ENCODE results near the gene BSPRY. TPM values are rescaled to one million over a fixed set of nuclear protein-coding genes. Genes with fewer than 3 reads are reported as not detected.
A peak's percentile ranks its signal among the peaks of the same experiment; 100 is the strongest.

BSPRY gene
- total RNA-seq: not detected

DNA sequence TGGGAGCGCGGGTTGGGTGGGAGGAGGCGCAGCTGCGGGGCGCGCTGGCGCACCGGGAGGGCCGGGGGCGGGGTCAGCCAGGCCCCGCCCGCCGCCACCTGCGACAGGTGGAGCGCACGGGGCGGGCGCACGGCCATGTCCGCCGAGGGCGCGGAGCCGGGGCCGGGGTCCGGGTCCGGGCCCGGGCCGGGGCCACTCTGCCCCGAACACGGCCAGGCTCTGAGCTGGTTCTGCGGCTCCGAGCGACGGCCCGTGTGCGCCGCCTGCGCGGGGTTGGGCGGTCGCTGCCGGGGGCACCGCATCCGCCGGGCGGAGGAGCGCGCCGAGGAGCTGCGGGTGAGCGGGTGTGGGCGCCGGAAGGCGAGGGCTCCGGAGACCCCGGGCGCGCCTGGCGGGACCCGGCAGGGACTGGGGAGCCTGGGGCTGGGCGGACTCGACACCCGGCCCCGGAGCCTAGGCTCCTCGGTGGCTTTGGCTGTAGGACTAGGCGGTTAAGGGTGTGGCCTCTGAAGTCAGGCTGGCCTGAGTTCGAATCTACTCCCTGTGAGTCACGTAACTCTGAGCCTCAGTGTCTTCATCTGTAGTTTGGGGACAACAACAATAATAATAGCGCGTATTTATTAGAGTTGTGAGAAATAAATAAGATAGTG, at the start of gene BSPRY:
BSPRY (plus strand) TSS at position 97 of the 650 bp plus-strand sequence; CDS start at position 136, 39 bp downstream.
- DNase-seq: no peak

DNA sequence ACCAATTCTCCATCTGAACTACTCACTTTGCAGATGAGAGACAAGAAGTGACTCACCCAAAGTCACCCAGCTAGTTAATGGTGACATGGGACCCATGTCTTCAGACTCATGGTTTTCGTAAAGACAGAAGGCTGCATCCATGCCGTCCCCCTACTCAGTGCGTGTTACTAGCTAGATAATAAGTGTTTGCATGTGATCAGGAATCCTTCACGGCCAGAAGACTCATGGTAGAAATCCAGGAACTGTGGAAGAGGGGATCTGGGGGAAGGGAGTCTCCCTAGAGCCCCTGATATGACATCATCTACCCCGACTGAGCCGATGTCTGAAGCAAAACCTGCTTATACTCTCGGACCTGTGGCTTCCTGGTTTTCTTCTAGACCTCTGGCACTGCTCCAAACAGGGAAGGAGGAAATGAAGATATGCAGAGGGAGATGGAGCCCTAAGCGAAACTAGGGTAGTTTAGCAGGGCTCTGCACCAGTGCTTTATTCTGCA, 49.5 kb upstream of the BSPRY start:
- DNase-seq: no peak

DNA sequence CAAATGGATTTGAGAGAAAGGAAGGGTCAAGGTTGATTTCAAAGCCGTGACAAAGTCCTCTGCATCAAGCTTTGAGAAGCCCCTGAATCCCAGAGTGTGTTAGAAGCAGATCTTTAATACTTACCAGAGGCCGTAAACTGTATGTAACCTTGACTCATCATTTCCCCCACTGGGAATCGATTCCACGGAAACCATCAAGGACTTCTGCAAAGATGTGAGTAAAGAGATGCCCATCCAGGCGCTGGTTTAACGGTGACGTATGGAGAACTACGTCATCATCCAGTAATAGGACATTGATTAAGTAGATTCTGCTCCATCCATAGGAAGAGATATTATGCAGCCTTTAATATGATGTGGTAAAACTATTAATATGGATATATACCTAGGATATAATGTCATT, 47.8 kb upstream of the BSPRY start:
- no peak for DNase-seq

DNA sequence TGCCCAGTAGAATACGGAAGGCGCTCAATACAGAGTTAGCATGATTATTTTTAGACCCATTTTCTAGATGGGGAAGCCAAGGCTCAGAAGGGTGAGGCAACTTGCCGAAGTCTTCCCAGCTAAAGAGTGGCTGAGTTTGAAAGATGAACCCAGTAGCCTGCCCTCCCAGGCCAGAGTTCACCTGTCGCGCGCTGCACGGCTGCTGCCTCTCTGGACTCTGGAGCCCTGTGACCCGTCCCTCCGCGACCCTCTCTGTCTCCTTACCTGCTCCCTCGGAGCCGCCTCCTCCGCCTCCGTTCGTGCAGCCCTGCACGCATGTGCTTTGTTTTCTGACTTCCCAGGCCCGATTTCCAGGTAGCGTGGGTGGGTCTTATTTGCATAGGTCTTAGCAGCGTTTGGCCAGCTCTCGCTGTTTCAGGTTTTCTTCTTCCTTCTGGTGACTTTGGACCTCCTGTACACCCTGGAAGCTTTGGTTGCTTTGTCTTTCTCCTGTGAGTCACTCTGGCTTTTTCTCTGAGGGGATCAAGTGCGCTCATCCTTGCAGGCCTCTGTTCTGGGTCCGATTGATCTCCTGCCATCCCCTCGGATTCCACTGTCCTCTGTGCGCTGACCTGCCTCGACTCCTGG, 46.4 kb upstream of the BSPRY start, which contains the start of gene RNF183:
RNF183 (minus strand) TSS at position 585 of the 627 bp plus-strand sequence. CDS start 5,192 bp downstream, outside the sequence.
- no peak for DNase-seq

DNA sequence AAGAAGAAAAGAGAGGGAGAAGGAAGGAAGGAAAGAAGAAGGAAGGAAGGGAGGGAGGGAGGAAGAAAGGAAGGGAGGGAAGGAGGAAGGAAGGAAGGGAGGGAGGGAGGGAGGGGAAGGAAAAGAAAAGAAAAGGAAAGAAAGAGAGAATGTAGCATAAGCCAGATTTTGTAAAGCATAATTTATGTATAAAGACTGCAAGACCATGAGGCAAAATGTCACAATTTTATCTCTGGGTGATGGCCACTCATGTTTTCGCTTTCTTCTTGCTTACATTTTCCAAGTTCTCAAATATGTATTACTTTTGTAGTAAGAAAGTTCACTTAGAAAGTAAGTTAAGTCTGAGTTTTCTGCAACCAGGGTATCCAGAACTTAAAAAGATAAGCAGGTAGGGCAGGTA, 42.8 kb upstream of the BSPRY start:
- no peak for DNase-seq

DNA sequence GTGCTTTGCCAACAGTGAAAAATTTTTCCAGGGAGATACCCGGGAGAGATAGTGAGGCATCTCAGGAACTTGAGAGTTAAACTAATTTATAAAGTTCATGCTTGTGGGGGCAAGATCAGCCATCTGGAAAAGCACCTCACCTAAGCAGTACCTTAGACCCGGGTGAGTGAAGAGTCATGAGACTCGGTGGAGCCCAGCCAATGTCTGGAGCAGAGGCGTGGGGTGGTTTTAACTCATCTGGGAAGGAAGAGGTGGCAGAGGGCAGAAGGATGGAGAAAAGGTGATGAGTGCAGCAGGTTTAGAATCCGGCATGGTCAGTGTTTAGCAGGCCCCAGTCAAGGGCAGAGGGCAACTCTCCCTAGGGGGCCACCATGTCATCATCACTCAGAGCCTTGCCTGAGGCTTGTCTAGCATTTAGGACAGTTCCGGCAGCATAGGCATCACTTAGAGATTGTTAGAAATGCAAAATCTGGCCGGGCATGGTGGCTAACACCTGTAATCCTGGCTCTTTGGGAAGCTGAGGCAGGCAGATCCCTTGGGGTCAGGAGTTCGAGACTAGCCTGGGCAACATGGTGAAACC, 41.9 kb upstream of the BSPRY start:
- DNase-seq: no peak

DNA sequence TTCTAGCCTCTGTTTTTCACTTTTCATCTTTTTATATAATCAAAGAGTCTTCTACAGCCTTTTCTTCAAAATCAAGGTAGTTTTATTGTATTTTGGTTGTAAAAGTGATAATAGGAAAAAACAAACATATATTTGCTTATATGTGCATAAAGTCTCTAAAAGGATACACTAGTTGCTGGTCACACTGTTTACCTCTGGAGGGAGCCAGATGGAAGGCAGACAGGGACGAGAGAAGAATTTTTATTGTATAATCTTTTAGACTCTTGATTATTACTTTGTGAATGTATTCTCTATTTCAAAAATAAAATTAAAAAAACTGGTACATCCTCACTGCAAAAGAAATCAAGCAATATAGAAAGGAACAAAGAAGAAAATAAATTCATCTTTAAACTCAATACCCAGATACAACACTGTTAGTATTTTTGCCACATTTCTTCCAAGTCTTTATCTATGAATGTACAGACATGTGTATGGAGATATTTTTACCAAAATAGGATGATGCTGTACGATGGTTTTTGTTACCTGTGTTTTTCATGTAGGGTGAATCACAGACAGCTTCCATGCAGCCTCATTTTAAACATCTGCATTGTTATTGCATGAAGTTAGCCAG, 40.0 kb upstream of the BSPRY start:
- DNase-seq: no peak

DNA sequence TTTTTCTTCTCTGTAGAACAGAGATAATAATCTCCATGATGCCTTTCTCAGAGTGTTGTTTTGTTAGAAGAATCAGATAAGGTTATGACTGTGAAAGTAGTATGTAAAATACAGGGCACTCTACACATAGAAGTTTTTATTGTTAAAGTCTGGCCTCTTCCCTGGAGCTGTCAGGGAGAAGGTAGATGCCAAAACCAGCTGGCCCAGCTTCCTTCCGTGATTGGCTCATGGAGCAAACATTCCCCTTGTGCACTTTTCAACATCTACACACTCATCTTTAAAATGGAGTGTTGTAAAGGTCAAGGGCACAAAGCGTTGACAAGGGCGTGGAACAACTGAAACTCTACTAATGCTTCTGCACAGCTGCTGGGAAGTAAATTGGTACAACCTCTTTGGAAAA, 38.8 kb upstream of the BSPRY start:
- DNase-seq: no peak

DNA sequence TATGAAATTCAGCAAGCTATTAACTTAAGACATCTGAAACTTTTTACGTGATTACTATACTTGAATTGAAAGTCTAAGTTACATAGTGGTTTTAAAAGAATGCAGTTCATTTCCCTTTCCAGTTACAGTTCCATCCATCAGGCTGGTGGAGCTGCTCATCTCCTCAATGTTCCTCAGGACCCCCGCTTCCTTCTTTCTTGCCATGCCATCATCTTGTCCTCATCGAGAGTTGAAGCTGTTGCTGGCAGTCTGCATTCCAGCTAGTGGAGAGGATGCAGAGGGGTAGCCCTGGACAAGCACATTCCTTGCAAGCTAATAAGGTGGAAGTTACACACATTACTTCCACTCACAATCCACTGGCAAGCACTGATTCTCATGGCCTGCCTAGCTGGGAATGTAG, 37.4 kb upstream of the BSPRY start:
- no peak for DNase-seq

DNA sequence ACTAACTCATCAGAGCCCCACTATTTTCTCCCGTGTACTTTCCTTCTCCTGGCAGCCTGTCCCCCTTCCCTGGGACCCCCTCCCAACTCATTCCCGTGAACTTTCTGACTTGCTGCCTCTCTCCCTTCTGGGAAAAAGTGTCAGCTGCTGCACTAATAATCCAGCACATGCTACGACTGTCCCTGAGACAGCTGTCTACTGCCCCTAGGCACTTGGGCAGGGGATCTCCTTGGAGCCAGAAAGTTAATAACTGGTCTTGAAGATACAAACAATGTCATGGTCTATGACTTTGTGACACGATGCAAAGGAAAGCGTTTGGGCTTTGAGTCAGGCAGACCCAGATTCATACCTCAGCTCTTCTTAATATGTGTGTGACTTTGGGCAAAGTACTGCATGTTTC, 36.1 kb upstream of the BSPRY start:
- DNase-seq: no peak

DNA sequence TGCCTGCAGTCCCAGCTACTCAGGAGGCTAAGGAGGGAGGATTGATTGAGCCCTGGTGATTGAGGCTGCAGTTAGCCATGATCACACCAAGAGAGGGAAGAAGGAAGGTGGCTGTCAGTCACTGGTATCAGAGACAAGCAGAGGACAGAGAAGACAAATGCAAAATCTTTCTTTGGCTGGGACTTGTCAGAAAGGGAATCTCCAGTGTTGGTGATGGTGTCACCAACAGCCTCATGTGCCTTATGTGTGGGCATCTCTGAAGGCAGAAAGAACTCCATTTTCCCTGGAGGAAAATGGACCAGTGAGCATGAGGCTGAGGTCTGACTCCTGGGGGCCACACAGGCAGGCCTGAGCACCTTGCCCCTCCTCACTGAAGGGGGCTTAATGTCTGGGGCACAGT, 34.1 kb upstream of the BSPRY start:
- no peak for DNase-seq

DNA sequence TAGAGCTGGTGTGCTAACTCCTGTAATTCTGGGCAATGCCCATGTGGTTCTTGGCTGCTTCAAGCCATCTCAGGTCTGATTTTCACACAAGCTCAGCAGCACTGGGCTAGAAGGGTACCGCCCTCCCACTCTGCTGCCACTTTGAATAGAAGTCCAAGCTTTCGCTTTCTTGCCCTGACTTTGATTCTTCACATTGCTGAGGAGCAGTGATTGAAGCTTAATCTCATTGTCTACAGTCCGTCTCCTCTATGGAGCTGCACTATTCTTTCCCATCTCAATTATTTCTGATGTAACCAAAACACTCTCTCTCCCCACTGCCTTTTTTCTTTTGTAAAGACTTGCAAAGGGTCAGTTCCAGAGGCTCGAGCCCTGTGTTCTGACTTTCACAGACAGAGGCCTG, 33.3 kb upstream of the BSPRY start:
- no peak for DNase-seq

DNA sequence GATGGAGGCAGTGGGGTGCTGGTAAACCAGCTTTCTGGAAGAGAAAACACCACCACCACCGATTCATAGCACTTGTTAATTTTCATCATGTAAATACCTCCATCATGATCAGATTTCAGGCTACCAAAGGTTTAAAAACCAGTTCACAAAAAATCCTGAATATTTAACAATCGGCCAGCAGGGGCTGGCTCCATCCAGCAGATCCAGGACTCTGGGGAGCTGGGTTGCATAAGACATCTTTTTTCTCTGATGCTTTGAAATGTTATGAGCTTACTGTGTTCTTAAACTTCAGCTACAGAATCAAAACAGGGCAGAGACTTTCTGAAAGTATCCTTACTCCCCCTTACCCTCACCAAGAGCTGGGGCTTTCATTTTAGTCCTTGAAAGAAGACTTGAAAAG, 31.6 kb upstream of the BSPRY start:
- no peak for DNase-seq

DNA sequence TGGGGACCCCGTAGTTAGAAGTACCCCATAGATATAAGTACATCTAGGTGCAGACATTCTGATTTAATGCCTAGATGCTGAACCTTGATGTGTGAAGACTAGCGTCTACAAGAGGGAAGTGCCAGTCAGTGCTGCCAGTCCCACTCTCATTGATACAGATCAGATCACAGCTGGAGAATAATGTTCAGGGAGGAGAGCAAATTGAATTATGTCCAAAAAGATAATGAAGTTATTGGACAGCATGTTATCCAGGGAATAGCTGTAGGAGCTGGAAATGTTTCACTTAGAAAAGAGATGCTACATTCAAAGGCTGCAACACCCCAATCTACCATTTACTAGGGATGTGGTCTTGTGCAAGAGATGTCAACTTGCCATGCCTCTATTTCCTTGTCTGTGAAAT, 30.3 kb upstream of the BSPRY start:
- no peak for DNase-seq

DNA sequence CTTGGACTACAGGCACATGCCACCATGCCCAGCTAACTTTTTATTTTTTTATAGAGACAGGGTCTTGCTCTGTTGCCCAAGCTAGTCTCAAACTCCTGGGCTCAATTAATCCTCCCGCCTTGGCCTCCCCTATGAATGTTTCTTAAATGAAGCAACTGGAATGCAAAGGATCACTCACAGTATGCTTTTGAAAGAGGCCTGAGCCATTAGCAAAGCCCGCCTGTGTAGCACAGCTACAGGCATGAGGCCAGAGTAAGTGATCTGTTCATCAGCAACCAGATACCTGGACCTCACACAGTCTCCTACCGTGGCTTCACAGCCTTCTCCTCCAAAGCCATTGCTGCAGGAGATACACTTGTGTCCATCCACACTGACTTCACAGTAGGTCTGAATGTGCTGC, 29.3 kb upstream of the BSPRY start:
- no peak for DNase-seq

DNA sequence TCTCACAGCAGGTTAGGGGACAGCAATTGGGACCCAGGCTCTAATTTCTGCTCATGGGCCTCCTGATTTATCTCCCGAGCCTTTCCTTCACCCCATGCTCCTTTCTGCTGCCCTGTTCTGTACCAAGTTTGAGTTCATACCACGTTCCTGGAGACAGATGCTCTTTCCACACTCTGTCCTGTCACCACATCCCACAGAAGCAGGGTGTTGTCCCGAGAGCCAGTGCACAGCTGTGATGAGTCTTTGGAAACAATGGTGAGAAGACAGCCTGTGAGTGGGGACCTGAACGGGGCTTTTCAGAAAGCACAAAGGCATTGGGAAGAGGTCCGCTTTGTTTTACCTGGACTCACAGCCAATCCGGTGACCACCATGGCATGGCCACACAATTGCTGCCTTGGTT, 26.7 kb upstream of the BSPRY start:
- DNase-seq: no peak

DNA sequence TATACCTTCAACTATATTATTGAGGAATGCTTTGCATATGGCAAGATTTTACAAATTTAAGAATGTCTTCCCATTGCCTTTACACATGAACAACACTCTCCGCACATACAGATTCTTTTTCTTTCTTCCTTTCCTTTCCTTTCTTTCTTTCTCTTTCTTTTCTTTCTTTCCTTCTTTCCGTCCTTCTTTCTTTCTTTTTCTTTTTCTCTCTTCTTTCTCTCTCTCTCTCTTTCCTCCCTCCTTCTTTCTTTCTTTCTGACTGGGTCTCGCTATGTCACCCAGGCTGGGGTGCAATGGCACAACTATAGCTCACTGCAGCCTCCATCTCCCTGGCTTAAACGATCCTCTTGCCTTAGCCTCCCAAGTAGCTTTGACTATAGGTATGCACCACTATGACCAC, 23.1 kb upstream of the BSPRY start:
- DNase-seq: no peak

DNA sequence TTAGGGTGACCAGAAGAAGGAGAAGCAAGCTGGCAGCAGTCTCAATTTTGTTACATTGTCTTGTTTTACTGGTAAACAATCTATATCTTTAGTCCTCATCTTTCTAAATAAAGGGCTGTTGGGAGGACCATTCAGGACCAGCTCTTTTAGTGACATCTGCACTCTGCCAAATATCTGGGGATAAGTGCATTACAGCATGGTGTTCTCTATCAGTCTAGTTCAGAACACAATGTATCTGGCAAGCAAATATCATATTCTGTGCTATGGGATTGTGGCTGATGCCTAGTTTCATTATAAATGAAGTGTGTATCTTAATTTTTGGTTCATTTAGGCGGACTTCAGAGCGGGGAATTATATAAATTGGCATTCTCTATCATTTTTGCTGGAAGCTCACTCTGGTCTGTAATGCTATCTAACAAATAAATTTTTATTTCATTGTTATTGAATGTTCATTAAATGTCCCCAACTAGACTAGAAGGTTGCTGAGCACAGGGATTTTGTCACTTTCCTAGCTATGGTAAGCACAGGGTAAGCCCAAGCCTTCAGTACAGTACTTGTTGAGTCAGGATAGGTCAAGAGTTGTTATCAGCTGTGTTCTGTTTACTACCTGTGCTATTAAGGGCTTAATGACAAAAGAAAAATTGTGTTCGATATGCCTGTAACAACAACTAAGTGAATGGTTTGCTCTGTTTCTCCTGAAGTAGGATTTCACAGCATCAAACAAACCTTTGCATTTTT, 21.1 kb upstream of the BSPRY start:
- no peak for DNase-seq

DNA sequence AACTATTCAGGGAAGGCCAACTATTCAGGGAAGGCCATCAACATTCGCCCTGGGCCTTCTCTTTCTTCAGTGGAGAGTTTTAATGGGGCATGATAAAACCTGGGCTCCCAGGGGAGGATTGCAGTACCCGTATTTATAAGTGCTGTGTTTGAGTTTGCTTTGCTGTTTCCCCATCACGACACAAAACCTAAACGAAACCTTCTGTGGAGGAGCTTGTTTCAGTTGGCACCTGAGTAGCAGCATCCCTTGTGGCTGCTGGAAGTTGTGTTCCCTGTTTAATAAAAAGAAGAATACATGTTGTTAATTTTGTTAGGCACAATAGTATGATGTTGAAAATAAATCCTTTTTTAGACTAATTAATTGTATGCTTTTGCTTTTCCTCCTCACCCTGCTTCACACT, 17.6 kb upstream of the BSPRY start:
- DNase-seq: no peak

DNA sequence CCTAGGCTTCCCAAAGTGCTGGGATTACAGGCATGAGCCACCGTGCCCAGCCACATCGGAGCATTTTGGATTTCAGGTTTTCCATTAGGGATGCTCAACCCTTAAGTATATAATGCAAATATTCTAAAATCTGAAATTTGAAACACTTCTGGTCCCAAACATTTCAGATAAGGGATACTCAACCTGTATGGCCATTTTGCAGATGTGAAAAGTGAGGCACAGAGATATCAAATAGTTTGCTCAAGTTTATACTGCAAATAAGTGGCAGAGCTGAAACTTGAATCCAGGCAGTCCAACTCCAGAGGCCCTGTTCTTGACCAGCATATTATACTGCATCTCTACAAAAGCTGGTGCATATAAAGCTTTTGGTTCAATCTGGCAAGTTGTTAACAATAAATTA, 11.6 kb upstream of the BSPRY start:
- DNase-seq: no peak

DNA sequence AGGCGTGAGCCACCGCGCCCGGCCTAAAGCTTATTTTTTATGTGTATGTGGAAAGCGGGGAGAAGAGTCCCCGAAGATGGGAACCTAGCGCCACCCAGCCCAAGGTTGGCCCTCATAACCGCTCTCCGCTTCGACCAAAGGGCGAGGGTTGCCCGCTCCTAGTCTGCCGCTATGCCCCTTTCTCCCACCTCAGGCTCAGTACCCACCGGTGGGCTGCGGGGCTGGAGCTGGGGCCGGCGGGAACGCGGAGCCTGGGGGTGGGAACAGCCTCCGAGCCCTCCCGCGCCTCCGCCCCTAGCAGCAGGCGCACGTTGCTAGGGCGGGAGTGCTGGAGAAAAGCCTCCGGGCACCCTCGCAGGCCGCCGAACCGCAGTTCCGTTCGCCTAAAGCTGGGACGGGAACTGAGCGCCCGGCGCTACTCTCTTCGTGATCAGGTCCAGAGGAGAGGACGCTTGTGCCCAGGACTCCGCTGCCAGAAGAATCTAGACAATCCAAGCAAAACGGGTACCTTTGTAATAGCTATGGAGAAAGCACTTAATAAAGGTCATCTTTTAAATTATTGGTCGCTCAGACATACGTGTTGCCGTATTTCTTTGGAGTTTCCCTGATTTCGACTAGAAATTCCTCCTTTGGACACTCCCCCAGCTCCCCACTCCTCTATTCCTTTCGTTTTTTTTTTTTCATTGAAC, 9.2 kb upstream of the BSPRY start, which contains the start of gene WDR31:
WDR31 (minus strand) TSS at position 265 of the 689 bp plus-strand sequence. CDS start 8,253 bp downstream, outside the sequence.
- DNase-seq: peak; percentile 82

All from occipital lobe (tissue), 2 donors.